Eye (tissue), 1 donor: ENCODE results near the gene SLC24A1.
A peak's percentile ranks its signal among the peaks of the same experiment; 100 is the strongest.

Experiments
- DNase-seq: peaks from one replicate; pipeline ENCODE4 v3.0.0-alpha.2; 2015

The SLC24A1 gene

DNA sequence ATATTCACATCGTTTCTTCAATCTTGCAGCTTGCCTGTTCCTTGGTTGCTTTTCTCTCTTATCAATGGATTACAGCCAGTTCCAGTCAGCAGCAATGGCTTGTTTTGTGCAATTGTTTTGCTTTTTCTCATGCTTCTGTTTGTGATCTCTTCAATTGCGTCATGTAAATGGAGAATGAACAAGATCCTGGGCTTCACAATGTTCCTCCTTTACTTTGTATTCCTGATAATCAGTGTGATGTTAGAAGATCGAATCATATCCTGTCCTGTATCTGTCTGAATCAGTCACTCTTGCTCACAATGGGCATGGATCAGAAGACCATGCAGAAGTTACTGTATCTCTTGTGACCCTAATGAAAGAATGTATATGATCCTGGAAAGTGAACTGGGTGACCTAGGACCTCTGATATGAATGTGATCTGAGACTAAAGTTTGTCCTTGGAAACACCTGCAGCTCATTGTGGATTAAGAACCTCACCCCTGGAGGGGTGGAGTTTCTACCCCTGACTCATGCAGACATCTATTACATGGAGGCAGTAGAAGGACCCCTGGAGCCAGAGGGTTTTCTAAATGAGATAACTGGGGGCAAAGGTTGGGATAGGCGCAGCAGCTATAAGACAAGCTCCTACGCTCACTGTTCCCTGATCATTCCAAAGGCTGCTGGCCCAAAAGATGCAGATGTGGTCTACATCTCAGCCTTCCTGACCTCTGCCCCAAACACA, 32.2 kb downstream of the SLC24A1 start:
- no peak for DNase-seq

DNA sequence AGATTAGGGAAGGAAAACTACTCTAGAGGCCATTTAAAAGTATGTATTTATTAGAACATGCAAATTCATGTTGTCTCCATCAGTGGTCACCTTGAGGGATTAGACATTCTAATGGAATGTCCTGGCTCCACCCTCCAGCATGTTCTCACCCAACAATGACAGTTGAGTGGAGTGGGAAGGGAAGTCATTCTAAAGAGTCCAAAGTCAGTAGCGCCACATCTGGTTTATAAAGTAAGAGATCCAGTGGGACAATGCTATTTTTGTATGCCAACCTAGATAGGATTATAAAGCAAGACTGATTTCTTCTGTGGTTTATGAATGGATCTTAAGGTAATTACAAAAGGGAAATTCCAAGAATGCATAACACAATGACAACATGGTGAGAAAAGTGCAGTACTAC, 33.3 kb downstream of the SLC24A1 start:
- no peak for DNase-seq

DNA sequence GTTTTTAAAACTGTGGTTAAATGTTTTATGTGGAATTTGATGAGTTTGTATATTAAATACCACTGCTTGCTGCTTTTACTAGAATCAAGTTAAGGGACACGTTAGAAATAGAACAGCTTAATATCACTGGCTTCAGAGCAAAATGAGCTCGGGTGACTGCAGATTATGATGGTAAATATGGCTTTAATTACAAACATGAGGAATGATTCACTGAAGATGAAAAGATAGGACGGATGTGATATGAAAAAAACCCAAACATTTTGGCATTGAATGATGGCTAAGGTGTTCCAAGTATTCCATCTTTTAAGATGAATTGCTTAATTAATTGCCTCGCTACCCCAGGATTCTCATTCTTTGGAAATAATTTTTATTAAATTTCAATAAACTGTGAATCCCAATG, 33.7 kb downstream of the SLC24A1 start:
- DNase-seq: no peak

DNA sequence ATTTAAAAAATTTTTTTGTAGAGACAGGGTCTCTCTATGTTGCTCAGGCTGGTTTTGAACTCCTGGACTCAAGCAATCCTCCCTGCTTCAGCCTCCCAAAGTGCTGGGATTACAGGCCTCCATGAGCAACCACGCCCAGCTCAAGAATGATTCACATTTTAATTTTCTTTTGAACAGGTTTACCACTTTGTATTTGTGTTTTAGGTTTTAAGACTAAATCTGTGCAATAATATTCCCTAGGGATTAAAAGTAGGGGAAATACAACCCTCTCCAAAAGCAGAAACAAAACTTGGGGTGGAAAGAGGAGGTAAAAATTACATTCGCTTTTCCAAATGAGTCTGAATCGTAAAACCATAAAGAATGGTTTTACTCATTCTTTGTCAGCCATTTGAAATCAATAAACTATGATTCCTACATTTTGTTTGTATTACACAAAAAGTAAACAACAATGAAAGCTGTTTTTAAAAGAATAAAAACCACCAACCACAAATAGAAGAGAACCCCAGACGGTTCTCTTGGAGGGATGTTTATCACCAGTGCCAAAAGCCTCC, 37.8 kb downstream of the SLC24A1 start:
- peak; percentile 16 for DNase-seq

DNA sequence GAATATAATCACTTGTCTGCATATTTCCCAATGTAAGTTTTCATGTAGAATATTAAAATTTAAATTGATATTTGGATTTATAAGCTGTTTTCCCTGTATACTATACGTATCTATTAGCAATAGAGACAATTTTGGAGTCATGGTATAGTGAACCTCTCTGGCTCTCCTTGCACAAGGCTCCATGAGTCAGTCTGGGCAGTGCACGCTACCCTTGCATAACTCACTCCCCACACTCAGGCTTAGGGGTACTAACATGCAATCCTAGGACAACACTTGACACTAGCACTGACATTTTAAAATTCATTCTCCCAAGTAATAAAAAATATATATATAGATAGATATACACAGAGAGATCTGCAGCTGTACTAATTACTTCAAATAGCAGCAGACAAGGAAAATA, 39.2 kb downstream of the SLC24A1 start:
- no peak for DNase-seq

DNA sequence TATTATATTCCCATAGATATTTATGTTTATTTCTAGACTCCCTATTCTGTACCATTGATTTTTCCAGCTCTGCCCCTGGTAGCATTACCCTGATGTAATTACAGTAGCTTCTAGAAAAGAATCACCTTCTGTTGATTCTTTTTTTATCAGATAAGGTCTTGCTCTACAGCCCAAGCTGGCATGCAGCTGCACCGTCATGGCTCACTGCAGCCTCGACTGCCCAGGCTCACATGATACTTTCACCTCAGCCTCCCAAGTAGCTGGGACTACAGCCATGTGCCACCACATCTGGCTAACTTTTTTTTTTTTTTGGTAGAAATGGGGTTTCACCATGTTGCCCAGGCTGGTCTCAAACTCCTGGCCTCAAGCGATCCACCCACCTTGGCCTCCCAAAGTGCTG, 41.8 kb downstream of the SLC24A1 start:
- no peak for DNase-seq

DNA sequence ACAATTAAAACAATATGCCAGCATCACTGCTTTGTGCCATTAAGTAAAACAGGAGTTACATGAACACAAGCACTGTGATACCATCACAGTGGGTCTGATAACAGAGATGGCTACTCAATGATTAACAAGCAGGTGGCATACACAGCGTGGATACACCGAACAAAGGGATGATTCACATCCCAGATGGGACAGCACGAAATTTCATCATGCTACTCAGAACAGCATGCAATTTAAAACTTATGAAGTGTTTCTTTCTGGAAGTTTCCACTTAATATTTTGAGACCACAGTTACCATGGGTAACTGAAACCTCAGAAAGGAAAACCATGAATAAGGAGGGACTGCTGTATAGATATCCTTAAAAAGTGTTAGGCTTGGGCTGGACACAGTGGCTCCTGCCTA, 44.5 kb downstream of the SLC24A1 start:
- DNase-seq: no peak

DNA sequence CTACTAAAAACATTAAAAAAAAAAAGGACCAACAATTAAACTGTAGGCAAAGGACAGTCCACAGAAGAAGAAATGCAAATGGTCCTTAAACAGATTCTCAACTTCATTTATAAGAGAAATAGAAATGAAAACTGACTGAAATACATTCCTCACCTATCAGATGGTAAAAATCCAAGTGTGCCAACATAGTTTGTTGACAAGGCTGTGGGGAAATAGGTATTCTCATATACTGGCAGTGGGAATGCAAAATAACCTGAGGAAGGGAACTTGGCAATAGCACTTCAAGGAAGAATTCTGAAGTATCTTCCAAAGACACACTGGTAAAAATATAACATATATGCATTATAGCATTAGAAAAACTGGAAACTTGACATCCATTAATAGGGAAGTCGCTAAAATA, 53.8 kb downstream of the SLC24A1 start:
- no peak for DNase-seq

DNA sequence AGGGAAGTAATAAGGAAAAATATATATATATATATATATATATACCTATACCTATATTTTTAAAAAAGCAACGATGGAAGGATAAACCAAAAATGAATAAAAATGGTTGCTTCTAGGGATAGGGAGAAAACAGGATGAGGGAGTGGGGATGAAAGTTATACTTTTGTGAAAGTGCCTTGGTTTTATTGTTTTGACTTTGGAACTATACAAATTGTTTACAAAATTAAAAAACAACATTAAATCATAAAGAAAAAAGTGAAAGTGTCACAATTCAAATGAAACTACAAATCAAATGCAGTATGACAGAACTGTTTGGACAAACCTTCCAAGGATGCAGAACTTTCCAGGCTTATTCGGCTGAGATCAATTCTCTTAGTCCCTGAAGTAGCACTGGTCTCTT, 54.4 kb downstream of the SLC24A1 start:
- no peak for DNase-seq

DNA sequence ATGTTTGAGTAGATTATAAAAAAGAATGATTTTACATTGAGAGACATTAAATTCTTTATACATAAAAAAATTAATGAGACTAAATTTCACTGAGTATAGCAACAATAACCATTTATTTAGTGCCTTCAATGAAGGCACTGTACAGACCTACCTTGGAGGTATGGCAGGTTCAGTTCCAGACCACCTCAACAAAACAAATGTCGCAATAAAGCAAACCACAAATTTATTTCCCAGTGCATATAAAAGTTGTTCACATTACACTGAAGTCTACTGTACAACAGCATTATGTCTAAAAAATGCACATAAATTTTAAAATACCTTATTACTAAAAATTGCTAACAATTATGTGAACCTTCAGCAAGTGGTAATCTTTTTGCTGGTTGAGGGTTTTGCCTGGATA, 58.8 kb downstream of the SLC24A1 start:
- no peak for DNase-seq

DNA sequence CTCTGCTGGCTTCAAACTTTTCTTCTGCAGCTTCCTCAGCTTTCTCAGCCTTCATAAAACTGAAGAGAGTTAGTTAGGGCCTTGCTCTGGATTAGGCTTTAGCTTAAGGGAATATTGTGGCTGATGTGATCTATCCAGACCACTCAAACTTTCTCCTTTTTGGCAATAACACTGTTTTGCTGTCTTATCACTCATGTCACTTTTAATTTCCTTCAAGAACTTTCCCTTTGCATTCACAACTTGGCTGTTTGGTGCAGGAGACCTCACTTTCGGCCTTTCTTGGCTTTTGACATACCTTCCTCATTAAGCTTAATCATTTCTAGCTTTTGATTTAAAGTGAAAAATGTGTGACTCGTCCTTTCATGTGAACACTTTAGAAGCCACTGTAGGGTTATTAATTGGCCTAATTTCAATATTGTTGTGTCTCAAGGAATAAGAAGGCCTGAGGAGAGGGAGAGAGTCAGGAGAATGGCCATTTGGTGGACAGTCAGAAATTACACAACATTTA, 60.7 kb downstream of the SLC24A1 start:
- no peak for DNase-seq

DNA sequence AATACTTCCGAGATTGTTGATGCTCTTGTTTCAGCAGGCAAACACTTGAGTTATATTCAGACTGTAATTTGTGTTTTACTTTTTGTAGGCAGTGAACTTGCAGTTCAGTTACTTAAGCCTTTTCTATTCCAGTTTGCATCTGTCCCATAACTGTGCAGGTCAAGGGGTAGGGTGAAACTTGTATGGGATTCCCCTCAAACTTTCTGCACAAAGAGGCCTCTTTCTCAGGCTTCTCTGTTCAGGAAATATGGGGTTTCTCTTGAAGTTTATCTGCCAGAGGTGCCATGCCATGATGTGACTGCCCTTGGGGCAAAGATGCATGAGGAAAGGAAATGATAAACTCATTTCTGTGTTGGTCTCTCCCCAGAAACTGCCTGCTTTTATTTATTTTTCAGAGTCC, 66.7 kb downstream of the SLC24A1 start:
- DNase-seq: no peak

DNA sequence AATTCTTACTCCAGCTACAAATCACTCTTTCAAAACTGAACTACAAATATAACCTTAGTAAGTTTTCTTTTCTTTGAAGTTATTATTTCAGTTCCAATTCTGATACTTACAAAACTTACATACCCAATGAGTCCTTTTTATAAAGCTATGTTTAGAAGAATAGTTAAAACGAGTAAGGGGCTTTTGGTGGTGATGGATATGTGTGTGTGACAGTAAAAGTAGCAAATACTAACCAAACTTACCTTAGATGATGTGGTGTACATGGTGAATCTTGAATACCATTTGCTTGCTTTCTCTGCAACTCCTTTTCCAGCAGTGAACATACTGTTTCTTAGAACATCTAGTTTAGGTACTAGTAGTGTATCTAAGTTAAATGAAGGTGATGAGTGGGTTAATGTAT, 68.4 kb downstream of the SLC24A1 start:
- no peak for DNase-seq

DNA sequence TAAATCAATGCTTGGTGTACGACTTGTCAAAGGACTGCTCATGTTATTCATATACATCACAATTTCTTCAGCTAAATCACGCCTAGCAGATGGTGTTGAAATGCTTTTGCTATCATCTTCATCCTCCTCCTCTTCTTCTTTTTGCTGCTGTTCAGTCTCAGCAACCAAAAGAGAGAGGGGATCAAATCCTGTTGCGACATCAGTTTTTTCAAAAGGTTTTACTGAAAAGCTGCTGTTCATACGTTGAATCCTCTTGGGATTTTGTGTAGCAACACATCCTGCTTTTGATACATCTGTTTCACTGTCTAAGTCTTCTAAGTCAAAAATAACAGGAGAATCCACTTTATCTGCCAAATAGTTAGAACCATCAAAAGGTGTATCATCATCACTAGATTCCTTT, 69.0 kb downstream of the SLC24A1 start:
- no peak for DNase-seq

DNA sequence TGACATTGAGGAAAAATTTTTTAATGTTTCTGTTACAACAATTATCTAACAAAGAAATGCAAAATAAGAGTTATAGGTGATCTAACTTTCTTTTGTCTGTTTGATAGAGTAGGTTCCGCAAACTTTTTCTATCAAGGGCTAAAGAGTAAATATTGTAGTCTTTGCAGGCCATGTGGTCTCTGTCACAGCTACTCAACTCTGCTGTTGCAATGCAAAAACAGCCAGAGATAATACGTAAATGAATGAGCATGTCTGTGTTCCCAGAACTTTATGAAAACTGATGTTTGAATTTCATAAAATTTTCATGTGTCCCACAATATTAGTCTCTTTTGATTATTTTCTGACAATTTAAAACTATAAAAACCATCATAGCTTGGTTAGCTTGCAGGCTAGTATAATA, 73.3 kb downstream of the SLC24A1 start:
- no peak for DNase-seq
